Fibroblast of lung (primary cell): ENCODE data around the gene HNRNPLL.
"Not testable (repeated sequence)": the region's sequence is repeated elsewhere in the genome, so short reads cannot be mapped to it uniquely, and the experiment has no call there.

ENCODE experiments used
- CTCF ChIP-seq, 2 donors: IDR thresholded peaks in 1 of 2; conservative IDR thresholded peaks in 1 of 2; 1 replicate in 1 of 2; 2 replicates in 1 of 2; pipeline ENCODE4 v1.5.1; 2011 to 2012; ENCODE audit warnings: low read length in 2 of 2, control low read depth in 1 of 2, inconsistent platforms in 1 of 2, low read depth in 1 of 2, mild to moderate bottlenecking in 1 of 2
- EZH2 ChIP-seq: IDR thresholded peaks from 2 replicates; pipeline ENCODE4 v1.5.1; 2012; ENCODE audit warnings: low read length, control low read depth, mild to moderate bottlenecking; ENCODE audit errors: missing control alignments

- not testable (repeated sequence) for TF ChIP-seq CTCF (conservative IDR thresholded peaks at IDR 0.05 in 1 of 2, IDR thresholded peaks at IDR 0.05 in 1 of 2; ENCODE audit: low read depth in 1 of 2, low read length in 2 of 2); EZH2
Measured at GRCh38 chr2:38643683-38644511, 41.2 kb upstream of the HNRNPLL start.
